ENCODE results near the gene TSGA10.

- no peak for TF ChIP-seq CTCF (IDR thresholded peaks at IDR 0.05 in 4 of 5, conservative IDR thresholded peaks at IDR 0.05 in 1 of 5)
- no peak for TF ChIP-seq POLR2A (IDR thresholded peaks at IDR 0.05)
Observed at GRCh38 chr2:99187011-99187410, 32.3 kb upstream of the TSGA10 start.

Measured in gastrocnemius medialis (tissue), 4 donors.